GM19438 (cell line): ENCODE measurements around the gene LEMD2.
A peak's percentile ranks its signal among the peaks of the same experiment; 100 is the strongest.

Experiments
- ATAC-seq: cut with Tn5 transposase; IDR thresholded peaks from one replicate; pipeline ENCODE4 v1.9.1; 2021; ENCODE audit warnings: low read depth; ENCODE audit not compliant: unreplicated experiment

The LEMD2 gene

GRCh38 chr6:33797626-33798342, 8.9 kb upstream of the LEMD2 start:
- ATAC-seq: no peak

GRCh38 chr6:33794910-33795623, 6.1 kb upstream of the LEMD2 start:
- no peak for ATAC-seq

GRCh38 chr6:33792981-33793380, 4.1 kb upstream of the LEMD2 start:
- ATAC-seq: no peak

GRCh38 chr6:33791620-33792019, 2.7 kb upstream of the LEMD2 start:
- ATAC-seq: no peak

GRCh38 chr6:33790910-33791309, 2.0 kb upstream of the LEMD2 start:
- no peak for ATAC-seq

- ATAC-seq: no peak
Measured at GRCh38 chr6:33790379-33790778, 1.4 kb upstream of the LEMD2 start.

GRCh38 chr6:33789550-33789895, 593 bp upstream of the LEMD2 start:
- no peak for ATAC-seq

GRCh38 chr6:33787954-33788693, 806 bp downstream of the LEMD2 start:
- ATAC-seq: peak; percentile 49

GRCh38 chr6:33787346-33787953, 1.5 kb downstream of the LEMD2 start:
- no peak for ATAC-seq

- ATAC-seq: no peak
Measured at GRCh38 chr6:33786736-33787135, 2.2 kb downstream of the LEMD2 start.

- no peak for ATAC-seq
Measured at GRCh38 chr6:33785778-33786177, 3.2 kb downstream of the LEMD2 start.

GRCh38 chr6:33784787-33785186, 4.1 kb downstream of the LEMD2 start:
- ATAC-seq: no peak

- no peak for ATAC-seq
Measured at GRCh38 chr6:33783781-33784520, 5.0 kb downstream of the LEMD2 start.

GRCh38 chr6:33782561-33782960, 6.4 kb downstream of the LEMD2 start:
- no peak for ATAC-seq

- no peak for ATAC-seq
Measured at GRCh38 chr6:33781131-33781975, 7.6 kb downstream of the LEMD2 start.

- no peak for ATAC-seq
Measured at GRCh38 chr6:33779895-33780294, 9.0 kb downstream of the LEMD2 start.

GRCh38 chr6:33779290-33779689, 9.6 kb downstream of the LEMD2 start:
- ATAC-seq: no peak

GRCh38 chr6:33778444-33779121, 10.3 kb downstream of the LEMD2 start:
- no peak for ATAC-seq
